ENCODE data around the gene ACKR4. TPM values are rescaled to one million over a fixed set of nuclear protein-coding genes. Genes with fewer than 3 reads are reported as not detected.

ACKR4 gene
- total and polyA plus RNA-seq, 2 of the 8 experiments (the other 6 are each of a cell fraction or from before 2014, with no cell fraction given), result not detected

DNA sequence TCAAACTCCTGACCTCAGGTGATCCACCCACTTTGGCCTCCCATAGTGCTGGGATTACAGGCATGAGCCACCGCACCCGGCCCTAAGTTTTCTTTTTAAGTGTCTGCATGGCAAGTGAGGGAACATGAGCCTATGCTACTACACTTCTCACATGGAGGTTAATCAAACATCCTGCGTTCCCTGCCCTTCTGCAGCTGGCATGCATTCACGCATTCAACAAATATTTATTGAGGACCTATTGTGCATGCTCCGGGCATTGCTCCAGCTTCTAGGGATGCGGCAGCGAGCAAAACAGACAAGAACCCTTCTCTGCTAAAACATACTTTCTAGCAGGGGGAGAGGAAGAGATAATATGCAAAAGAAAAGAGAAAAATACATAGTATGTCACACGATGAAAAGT lies 42.6 kb upstream of the ACKR4 start (continued):
- TF ChIP-seq, protein P1, sequence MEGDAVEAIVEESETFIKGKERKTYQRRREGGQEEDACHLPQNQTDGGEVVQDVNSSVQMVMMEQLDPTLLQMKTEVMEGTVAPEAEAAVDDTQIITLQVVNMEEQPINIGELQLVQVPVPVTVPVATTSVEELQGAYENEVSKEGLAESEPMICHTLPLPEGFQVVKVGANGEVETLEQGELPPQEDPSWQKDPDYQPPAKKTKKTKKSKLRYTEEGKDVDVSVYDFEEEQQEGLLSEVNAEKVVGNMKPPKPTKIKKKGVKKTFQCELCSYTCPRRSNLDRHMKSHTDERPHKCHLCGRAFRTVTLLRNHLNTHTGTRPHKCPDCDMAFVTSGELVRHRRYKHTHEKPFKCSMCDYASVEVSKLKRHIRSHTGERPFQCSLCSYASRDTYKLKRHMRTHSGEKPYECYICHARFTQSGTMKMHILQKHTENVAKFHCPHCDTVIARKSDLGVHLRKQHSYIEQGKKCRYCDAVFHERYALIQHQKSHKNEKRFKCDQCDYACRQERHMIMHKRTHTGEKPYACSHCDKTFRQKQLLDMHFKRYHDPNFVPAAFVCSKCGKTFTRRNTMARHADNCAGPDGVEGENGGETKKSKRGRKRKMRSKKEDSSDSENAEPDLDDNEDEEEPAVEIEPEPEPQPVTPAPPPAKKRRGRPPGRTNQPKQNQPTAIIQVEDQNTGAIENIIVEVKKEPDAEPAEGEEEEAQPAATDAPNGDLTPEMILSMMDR (IDR thresholded peaks at IDR 0.05; ENCODE audit: control extremely low read depth in 1 of 3, insufficient read depth in 1 of 3, low read depth in 1 of 3, low read length in 3 of 3), result no peak
- TF ChIP-seq, protein P2, sequence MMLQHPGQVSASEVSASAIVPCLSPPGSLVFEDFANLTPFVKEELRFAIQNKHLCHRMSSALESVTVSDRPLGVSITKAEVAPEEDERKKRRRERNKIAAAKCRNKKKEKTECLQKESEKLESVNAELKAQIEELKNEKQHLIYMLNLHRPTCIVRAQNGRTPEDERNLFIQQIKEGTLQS (IDR thresholded peaks at IDR 0.05; ENCODE audit: insufficient read depth, low read depth, low read length), result no peak
